Activated CD4-positive, CD25-positive, alpha-beta regulatory T cell treated with anti-CD3 and anti-CD28 coated beads, Interleukin-2, amount 50 U/mL, for 72 hours (primary cell): ENCODE data around the gene MUC21.
"Not testable (repeated sequence)": the region's sequence is repeated elsewhere in the genome, so short reads cannot be mapped to it uniquely, and the experiment has no call there.

ENCODE experiments used
- DNase-seq: peaks from one replicate; pipeline ENCODE4 v3.0.0; 2021

The MUC21 gene

DNA sequence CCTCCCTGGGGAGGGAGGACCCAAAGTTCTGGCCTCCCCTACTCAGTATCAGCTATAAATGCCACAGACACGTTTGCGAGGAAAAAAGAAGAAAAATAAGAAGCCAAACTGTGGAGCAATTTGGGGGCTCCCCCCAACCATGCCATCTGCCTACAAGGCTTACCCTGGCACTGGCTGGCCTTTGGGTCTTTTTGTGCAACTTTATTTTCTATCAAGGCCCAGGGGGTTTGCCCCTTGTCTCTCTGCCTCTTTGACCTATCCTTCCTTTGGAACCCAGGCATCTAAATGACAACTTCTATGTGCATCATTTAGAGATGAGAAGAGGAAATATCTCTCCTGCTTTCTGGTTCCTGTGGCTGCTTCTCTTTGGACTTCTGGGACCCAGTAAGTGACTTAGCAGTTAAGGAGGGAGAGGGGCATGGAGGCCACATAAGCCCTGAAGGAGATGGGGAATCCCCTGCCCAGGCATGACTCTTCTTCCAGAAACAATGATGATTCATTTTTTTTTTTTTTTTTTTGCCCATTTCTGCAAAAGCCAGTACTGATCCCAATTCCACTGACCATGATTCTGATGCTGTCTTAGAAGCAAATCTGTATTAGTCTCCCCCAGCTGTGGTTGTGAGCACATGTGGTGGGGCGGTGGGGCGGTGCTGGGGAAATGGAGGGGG lies 27.0 kb downstream of the MUC21 start, which contains the start of gene MUC22:
TSS of gene MUC22 (plus strand) at position 82 of the 668 bp plus-strand sequence. CDS start at position 315, 233 bp downstream.
- no peak for DNase-seq

DNA sequence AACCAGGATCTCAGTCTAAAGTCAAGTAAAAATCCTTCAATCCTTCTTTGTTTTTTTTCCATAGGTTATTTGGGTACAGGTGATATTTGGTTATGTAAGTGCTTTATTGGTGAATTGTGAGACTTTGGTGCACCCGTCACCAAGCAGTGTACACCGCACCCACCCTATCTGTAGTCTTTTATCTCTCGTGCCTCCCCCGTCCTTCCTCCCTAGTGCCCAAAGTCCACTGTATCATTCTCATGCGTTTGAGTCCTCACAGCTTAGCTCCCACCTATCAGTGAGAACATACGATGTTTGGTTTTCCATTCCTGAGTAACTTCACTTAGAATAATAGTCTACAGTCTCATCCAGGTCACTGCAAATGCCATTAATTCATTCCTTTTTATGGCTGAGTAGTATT lies 27.6 kb downstream of the MUC21 start:
- no peak for DNase-seq

DNA sequence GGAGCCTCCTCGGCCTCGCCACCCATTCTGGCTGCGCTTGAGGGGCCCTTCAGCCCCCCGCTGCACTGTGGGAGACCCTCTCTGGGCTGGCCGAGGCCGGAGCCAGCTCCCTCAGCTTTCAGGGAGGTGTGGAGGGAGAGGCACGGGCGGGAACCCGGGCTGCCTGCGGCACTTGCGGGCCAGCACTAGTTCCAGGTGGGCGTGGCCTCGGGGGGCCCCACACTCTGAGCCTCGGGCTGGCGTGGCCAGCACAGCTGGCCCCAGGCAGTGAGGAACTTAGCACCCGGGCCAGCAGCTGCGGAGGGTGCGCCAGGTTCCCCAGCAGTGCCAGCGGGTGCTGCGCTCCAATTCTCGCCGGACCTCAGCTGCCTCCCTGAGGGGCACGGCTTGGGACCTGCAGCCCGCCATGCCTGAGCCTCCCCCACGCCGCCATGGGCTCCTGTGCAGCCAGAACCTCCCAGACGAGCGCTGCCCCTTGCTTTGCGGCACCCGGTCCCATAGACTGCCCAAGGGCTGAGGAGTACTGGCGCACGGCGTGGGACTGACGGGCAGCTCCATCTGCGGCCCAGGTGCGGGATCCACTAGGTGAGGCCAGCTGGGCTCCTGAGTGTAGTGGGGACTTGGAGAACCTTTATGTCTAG lies 33.3 kb downstream of the MUC21 start:
- no peak for DNase-seq

DNA sequence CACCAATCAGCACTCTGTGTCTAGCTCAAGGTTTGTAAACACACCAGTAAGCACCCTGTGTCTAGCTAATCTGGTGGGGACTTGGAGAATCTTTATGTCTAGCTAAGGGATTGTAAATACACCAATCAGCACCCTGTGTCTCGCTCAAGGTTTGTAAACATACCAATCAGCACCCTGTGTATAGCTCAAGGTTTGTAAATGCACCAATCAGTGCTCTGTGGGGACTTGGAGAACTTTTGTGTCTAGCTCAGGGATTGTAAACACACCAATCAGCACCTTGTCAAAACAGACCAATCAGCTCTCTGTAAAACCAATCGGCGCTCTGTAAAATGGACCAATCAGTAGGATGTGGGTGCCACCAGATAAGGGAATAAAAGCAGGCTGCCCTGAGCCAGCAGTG lies 33.9 kb downstream of the MUC21 start:
- DNase-seq, result not testable (repeated sequence)

DNA sequence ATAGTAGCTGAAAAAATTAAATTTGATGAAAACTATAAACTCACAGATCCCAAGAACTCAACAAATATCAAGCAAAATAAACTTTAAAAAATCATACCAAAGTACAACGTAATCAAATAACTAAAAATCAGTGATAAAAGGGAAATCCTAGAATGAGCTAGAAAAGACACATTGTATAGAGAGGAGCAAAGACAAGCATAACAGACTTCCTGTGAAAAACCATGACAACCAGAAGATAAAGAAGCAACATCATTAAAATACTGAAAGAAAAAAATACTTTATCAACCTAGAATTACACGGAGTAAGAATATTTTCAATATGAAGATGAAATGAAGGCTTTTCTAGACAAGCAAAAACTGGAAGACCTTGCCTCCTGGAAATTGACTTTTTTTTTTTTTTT lies 36.5 kb downstream of the MUC21 start:
- no peak for DNase-seq

DNA sequence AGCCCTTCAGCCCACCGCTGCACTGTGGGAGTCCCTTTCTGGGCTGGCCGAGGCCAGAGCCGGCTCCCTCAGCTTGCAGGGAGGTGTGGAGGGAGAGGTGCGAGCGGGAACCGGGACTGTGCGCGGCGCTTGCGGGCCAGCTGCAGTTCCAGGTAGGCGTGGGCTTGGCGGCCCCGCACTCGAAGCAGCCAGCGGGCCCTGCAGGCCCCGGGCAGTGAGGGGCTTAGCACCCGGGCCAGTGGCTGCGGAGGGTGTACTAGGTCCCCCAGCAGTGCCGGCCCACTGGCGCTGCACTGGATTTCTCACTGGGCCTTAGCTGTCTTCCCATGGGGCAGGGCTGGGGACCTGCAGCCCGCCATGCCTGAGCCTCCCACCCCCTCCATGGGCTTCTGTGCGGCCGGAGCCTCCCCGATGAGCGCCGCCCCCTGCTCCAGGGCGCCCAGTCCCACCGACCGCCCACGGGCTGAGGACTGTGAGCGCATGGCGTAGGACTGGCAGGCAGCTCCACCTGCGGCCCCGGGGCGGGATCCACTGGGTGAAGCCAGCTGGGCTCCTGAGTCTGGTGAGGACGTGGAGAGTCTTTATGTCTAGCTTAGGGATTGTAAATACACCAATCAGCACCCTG lies 37.2 kb downstream of the MUC21 start:
- DNase-seq, result not testable (repeated sequence)

DNA sequence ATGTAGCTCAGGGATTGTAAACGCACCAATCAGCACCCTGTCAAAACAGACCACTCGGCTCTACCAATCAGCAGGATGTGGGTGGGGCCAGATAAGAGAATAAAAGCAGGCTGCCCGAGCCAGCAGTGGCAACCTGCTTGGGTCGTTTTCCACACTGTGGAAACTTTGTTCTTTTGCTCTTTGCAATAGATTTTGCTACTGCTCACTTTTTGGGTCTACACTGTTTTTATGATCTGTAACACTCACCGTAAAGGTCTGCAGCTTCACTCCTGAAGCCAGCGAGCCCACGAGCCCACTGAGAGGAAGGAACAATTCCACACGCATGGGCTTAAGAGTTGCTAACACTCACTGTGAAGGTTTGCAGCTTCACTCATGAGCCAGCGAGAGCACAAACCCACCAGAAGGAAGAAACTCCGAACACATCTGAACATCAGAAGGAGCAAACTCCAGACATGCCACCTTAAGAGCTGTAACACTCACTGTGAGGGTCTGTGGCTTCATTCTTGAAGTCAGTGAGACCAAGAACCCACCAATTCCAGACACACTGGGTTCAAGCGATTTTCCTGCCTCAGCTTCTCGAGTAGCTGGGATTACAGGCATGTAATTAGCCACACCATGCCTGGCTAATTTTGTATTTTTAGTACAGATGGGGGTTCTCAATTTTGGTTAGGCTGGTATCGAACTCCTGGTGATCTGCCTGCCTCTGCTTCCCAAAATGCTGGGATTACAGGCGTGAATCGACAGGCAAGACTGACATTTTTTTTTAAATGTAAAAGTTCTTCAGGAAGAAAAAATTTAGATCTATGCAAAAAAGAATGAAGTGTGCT lies 38.4 kb downstream of the MUC21 start:
- not testable (repeated sequence) for DNase-seq

DNA sequence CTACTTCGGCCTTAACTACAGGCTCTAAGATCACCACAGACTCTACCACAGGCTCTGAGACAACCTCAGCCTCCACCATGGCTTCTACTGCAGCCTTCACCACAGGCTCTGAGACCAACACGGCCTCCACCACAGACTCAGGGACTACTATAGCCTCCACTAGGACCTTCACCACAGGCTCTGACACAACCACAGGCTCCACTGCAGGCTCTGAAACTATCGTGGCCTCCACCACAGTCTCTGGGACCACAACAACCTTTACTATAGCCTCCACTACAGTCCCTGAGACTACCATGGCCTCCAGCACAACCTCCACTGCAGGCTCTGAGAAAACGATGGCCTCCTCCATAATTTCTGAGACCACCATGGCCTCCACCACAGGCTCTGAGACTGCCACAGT lies 42.1 kb downstream of the MUC21 start:
- no peak for DNase-seq

DNA sequence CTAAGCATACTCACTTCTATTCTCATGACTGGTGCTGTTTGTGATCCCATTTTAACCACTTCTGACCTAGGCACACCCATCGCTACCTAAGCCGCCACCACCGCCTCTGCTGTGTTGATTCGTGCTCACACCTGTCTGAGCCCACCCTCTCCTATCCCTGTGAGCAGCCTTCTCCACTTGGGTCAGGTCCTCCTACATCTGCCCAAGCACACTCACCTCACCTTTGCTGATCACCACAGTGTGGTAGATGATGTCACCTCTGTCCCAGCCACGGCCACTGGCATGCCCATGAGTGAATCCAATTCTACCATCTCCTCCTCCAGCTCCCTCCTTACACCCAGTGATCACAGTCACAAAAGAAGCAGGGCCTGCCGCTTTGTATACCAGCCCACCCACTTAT lies 47.6 kb downstream of the MUC21 start:
- DNase-seq, result no peak

DNA sequence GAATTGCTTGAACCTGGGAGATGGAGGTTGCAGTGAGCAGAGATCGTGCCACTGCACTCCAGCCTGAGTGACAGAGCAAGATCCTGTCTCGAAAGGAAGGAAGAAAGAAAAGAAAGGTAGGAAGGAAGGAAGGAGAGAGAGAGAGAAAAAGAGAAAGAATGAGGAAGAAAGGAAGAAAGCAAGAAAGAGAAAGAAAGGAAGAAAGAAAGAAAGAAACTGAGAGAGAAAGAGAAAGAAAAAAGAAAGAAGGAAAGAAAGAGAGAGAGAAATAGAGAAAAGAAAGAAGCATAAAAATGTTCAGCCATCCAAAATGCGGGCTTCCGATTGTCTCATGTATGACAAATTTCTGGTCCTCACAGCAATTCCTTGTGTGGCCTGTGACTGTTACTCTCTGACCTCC lies 49.6 kb downstream of the MUC21 start:
- DNase-seq, result no peak

DNA sequence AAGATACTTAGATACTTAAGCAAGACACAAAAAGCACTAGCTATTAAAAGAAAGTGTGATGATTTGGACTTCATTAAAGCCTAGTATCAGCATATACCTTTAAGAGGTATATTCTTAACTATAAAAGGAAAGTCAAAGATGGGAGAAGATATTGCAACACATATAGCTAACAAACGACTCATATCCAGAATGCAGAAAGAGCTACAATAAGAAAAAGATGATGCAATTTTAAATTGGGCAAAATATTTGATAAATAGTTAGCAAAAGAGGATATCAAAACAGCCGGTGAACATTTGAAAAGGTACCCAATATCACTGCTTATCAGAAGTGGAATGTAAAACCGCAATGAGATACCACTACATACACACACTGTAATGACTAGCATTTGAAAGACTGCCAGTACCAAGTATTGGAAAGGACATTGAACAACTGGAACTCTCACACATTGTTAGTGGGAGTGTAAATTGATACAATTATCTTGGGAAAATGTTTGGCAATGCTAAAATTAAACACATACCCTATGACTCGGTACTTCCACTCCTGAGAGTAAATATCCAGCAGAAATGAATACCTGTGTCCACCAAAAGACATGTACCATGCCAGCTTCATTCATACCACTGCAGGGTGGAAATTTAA lies 52.5 kb downstream of the MUC21 start:
- DNase-seq, result no peak

DNA sequence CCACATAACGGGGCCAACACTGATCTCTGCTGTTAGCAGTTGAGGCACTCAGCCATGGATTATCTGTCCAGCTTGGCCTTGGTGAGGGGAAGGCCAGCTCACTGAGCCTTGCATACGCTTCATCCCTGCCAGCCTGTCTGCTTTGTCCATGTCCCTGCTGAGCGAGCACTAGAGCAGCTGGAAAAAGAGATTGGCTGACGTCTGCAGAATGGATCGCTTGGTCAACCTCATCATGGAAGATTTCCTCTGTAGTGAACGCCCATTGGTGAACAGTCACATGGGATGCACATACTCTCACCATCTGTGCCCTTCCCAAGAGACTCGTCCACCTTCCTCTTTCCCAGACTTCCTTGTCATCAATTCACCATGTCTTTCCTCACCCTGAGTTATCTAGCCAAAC lies 53.7 kb downstream of the MUC21 start:
- DNase-seq, result no peak

DNA sequence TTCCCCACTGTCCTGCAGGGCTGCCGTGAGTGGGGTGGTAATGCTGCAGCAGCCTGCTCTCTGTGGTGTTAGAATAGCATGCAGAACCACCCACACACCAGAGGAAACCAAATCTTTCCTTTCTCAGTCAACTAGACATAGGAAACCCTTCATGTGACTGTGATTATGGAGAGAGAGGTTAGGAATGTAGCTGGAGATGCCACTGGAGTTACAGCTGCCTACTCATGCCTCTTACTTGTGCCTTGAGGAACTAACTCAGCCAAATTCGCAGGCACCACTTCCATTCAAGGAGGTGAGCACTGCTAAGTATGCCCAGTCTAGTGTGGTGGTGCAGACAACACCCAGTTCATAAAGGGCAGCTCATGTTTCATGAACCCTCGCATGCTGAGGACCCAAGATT lies 54.2 kb downstream of the MUC21 start:
- no peak for DNase-seq

DNA sequence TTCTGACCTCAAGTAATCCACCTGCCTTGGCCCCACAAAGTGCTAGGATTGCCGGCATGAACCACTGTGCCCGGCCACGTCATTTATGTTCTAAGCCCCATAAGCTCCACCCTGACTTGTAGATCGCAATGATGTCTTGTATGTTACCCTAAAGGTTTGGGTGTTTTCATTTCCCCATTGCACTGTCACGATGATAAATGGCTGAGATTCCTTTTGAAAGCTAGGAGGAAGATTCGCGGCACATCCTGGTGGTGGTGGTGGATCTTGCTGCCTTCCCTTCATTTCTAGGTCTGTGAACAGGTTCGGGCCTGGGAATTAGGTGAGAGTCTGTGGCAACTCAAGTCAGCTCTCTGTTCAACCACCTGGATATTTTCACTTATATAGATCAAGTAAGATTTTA lies 55.0 kb downstream of the MUC21 start:
- DNase-seq, result no peak
